ENCODE data around the gene NLN.

The NLN gene

GRCh38 chr5:65811004-65811403 is 89.0 kb downstream of the NLN start:
- DNase-seq, result no peak

- no peak for DNase-seq
Observed at GRCh38 chr5:65811885-65812284, 89.9 kb downstream of the NLN start.

DNA sequence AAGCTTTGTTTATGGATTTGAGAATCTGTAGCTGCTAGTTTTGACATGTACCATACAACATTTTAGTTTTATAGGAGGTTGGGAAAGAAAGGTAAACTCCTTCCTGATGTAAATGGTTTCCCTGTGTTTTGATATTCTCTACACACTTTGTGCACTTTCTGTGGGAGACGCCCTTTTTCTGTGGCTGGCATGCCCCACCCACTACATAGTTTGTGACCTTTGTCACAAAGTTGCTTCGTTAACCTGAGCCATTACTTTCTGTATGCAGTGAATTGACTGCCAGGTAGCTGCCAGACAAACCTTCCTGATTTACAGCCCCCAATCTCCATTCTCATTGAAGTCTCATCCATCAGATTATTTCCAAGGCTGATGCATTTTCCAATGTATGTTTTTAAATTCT is 90.6 kb downstream of the NLN start:
- DNase-seq, result no peak

GRCh38 chr5:65813174-65813573 is 91.2 kb downstream of the NLN start:
- DNase-seq, result no peak

- DNase-seq, result no peak
Observed at GRCh38 chr5:65815161-65815560, 93.2 kb downstream of the NLN start.

DNA sequence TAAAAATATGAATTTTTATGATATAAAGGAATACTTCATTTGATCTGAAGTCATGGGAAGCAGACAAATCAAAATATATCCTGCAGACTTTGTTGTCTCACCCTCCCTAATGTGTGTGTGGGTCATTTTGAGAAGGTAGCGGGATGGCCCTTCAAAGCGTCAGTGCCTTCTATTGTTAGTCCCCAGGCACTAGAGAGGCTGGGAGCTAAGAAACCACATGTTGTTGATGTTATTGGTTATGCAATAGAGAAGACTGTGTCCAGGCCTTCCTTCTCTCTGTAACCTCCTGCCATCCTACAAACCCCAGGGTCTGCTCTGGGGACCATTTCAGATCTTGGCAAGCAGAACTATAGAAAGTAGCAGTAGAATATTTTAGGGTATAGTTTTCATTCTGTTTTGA is 94.7 kb downstream of the NLN start:
- no peak for DNase-seq

DNA sequence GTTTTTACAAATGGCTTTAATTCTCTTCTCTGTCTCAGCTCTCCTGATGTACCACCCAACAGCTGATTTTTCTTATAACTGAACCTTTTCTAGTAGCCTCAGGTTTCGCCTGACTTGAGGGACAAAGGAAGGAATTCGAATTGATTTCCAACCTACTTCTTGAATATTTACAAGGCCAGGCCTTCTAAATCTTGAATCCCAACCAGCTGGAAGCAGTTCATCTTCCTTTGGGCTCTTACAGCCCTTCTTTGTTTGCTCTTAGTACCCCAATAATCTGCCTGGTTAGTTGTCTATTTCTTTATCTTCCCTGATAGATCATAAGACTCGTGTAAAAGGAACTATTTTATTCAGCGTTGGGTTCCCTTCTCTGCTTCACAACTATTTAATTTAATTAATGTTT is 95.9 kb downstream of the NLN start:
- no peak for DNase-seq

DNA sequence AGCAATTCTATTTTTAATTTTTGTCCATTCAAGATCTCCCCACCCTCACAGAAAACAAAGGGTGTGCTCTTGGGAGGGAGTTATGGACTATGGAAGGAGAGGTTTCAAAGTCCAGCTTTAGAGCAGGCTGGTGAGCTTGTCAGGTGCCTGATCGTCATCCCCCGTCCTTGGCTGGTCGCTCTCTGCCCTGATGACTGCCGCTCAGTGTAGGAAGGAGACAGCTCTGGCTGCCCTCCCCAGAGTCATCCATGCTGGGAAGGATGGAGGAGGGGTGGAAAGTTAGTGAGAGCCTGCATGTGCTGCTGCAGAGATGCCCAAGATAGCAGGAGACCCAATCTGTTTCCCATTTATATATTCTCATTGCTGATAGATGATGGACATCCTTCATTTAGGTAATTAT is 96.6 kb downstream of the NLN start:
- DNase-seq, result no peak

DNA sequence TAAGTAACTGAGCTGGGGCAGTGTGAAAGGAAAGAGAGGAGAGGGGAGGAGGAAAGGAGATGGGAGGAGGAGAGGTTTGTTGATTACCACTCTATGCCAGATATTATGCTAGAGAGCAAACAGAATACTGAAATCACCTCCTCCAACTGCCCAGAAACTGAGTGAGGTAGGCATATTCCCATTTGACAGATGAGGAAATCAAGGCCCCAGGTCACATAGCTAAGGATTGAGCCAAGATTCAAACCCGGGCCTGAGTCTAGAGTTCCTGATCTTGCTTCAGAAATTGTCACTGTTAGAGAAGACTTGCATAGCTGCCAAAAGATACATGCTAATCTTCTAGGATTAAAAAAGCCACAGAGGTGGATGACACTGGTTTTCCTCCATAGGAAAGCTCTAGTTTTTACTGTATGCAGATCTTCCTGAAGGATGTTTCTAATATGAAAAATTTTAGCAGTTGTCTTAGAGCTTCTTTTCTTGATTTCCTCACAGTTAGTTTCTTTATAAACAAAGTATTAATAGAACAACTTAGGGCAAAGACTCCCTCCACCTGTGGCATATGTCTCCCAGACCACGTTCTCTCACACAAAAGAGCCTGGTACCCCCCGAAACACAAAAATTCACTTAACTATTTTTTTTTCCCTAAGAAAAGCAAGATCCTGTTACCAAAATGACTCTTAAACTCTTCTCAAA is 97.4 kb downstream of the NLN start:
- DNase-seq, result no peak

GRCh38 chr5:65819905-65820240 is 97.9 kb downstream of the NLN start:
- DNase-seq, result no peak

GRCh38 chr5:65820373-65820772 is 98.4 kb downstream of the NLN start:
- DNase-seq, result no peak

DNA sequence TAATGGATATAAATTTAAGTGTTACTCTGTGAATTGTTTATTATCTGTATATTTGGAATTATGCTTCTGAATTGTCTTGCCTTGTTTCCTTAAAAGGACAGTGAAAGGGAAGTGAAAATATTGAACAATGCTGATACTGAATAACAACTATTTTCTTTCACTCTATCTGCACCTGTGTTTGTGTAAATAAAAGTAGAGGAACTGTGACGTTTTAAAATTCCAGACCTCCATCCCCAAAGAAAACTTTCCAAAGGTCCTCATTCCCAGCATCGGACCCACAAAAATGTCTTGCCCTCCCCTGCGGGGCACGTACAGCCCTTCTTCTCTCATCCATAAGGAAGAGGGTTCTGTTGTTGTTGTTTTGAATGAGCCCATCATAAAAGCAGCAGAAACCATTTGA is 100.0 kb downstream of the NLN start:
- DNase-seq, result no peak

DNA sequence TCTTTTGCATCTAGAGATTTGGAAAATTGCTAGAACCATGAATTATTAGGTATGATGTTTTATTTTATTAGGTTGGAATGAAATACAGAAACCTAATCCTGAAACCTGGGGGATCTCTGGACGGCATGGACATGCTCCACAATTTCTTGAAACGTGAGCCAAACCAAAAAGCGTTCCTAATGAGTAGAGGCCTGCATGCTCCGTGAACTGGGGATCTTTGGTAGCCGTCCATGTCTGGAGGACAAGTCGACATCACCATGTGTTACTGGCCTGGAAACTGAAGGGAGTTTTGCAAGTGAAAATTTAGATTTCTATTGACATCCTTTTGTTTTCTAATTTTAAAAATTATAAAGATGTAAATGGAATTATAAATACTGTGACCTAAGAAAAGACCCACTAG is 100.7 kb downstream of the NLN start:
- no peak for DNase-seq

DNA sequence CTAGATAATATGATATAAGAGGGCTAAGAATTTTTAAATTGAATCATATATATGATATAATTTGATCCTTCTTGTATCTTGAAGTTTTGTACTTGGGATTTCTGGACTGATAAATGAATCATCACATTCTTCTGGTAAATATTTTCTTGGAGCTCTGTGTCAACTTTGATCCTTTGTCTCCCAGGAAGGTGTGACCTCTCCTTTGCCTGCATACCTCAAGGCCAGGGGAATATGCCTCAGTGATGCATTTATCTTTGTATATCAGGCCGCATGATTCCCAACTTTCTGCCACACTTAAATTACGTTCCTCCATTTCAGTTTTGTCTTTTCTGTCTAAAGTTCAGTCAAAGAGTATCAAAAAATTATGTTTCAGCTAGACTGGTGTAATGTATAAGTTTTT is 101.2 kb downstream of the NLN start:
- DNase-seq, result no peak

DNA sequence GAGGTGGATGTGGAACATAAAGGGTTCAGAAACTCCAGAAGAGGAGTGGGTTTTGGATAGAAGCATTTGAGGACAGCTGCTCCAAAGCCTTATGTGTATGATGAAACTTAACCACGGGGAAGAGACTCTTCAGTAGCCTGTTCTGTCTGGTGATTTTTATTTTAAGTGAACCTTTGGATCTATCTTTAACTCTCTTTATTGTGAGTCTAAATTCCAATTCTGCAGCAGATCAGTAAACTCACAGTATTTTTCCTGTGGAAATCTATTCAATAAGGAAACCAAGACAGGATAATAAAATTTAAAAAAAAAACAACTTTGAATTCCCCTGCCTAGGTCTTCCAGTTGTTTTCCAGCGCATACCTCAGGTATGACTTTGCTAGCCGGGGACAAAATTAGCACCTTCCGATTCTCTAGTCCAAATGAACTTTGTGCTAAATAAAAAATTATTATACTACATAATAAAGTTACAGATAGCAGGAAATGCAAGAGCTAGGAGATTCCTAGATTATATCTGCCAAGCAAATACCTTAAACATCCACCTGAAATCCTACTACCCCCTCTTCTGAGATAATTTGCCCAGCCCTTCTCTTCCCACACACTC is 101.9 kb downstream of the NLN start:
- DNase-seq, result no peak

GRCh38 chr5:65825408-65826328 is 103.7 kb downstream of the NLN start:
- no peak for DNase-seq

- DNase-seq, result no peak
Observed at GRCh38 chr5:65828022-65828896, 106.3 kb downstream of the NLN start.

GRCh38 chr5:65830856-65831255 is 108.9 kb downstream of the NLN start:
- DNase-seq, result no peak

DNA sequence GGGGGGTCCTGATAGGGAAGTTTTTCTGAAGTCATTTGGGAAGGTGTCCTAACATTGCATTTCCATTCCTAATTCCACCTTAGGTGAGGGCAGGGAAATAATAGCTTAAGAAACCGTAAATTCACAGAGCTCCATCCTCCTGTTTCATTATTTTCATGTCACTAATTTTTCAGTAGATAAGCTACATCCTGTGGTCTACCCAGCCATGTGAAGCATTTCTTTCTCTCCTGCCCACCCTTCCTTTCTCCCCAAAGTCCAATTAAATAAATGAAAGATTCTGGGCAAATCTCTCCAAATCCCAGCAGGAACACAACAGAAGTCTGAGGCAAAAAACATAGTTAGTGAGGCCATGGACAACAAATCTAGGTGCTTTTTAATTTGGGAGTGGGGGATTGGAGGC is 109.3 kb downstream of the NLN start:
- DNase-seq, result no peak

DNA sequence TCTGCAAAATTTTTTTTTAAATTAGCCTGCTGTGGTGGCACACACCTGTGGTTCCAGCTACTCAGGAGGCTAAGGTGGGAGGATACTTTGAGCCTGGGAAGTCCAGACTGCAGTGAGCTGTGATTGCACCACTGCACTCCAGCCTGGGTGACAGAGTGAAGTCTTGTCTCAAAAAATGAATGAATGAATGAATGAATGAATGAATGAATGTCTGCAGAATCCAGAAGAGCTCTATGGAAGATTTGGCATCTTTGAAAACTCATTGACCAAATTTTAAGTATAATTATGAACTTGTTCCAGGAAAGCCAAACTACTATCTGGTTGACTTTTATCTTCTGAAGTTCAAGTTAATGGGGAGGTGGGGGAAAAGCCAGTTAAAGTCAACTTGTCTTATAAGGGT is 110.1 kb downstream of the NLN start:
- DNase-seq, result no peak

DNA sequence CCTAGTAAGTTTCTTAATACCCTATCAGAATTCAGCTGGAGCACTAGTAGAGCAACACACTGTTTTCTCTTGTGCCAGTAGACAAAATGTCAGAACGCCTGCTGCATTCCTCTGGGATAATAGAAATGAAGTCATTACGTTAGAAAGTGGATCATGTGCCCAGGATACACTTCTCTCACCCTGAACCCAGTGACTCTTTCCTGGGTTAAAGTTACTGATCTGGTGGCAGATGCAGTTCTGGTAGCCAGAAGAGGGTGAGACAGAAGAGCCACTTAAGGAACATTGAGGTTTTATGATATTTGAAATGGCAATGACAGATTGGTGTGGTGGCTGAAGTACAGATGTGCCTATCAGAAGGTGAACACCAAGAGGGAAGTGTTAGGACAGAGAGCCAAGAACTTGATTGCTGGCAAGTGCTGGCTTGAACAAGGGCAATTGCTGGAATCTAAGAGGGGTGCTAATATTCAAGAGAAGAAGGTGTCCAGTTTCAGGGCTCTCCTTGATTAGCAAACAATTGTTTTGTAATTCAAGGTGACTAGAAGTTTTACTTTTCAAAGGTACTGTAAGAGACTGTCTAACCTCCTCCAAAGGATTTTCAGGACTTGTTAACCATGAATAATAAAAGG is 110.7 kb downstream of the NLN start:
- no peak for DNase-seq

DNA sequence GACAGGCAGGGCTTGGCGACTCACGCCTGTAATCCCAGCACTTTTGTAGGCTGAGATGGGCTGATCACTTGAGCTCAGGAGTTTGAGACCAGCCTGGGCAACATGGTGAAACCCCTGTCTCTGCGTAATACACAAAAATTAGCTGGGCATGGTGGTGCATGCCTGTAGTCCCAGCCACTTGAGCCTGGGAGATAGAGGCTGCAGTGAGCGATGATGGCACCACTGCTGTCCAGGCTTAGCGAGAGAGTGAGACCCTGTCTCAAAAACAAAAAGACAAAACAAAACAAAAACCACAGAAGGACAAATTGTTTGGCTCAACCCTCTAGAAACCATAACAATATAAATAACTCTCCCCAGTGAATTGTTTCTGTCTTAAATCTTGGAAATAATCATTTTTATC is 111.8 kb downstream of the NLN start:
- no peak for DNase-seq

DNA sequence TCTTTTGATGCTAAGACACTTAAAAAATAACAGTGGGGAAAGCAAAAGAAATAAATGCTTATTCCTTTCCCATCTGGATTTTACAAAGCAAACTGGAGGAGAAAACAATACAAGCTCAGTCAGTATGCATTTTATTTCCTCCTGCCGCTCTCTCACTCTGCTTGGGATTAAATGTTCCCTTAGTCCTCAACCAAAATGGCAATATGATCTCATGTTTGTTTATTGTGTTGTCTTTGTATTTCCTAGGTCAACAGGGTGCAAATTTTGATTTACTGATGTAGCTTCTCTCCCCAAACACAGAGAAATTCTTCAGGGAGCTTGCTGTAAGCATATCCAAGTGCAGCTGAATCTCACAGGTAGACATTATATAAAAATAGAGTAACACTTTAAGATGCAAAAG is 112.3 kb downstream of the NLN start:
- DNase-seq, result no peak
